Hematopoietic multipotent progenitor cell treated with erythropoietin and hydrocortisone succinate and interleukin-3 and kit ligand, for 4 days (in vitro differentiated cells): ENCODE results near the gene ZNF793.

Experiments used
- DNase-seq: peaks from one replicate; pipeline ENCODE4 v3.0.0-alpha.2; 2015

ZNF793 gene

DNA sequence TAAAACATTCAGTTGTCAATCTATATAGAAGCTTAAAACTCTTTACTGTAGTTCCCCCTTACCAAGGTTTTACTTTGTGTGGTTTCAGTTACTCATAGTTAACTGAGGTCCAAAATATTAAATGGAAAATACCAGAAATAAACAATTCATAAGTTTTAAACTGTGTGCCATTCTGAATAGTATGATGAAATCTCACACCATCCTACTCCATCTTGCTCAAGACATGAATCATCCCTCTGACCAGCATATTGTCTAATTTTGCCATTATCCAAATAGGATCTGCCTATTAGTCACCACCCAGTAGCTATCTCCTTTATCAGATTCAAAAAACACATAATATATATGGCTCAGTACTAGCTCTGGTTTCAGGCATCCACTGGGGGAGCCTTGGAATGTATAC lies 65.5 kb downstream of the ZNF793 start:
- no peak for DNase-seq

DNA sequence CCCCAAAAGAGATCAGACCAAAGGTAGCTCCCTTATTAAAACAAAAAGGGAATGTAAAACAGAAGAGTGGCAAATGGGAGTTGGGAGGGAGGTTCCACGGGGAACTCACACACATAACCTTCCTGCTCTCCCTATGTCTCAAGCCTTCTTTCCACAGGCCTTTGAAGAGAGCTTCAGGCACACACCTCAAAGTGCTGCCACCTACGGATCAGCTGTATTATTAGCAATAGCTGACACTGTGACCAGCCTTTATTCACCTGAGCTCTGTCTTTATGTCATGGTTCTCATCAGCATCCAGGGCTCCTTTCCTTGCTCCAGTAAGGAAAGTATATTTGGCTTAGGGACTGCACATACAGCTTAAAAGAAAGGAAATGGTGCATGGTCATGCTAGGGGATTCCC lies 76.6 kb downstream of the ZNF793 start:
- no peak for DNase-seq
